Left kidney (tissue), 2 donors: ENCODE results near the gene MAP10. TPM values are rescaled to one million over a fixed set of nuclear protein-coding genes. Genes with fewer than 3 reads are reported as not detected.

Experiments
- DNase-seq: peaks from one replicate; pipeline ENCODE4 v3.0.0-alpha.2; 2013
- polyA plus RNA-seq: library from polyadenylated mRNA; unstranded; fragments of 120-200 nt; gene quantifications from one replicate; pipeline ENCODE4 v1.2.1, GENCODE V29; 2013; ENCODE audit not compliant: insufficient read length

MAP10 gene
- polyA plus RNA-seq, 1 donor = 6.8 TPM

- DNase-seq = no peak
These were observed 9.6 kb upstream of the MAP10 start for GRCh38 chr1:232795497-232796053.

- no peak for DNase-seq
These were observed 7.2 kb upstream of the MAP10 start for GRCh38 chr1:232797856-232798510.

- DNase-seq = no peak
These were observed 6.3 kb upstream of the MAP10 start for GRCh38 chr1:232798920-232799319.

- no peak for DNase-seq
These were observed 932 bp downstream of the MAP10 start for GRCh38 chr1:232806186-232806510.

GRCh38 chr1:232810856-232811255 lies 5.6 kb downstream of the MAP10 start:
- no peak for DNase-seq

GRCh38 chr1:232812560-232812959 lies 7.3 kb downstream of the MAP10 start:
- no peak for DNase-seq

GRCh38 chr1:232813097-232813496 lies 7.9 kb downstream of the MAP10 start:
- DNase-seq = no peak

- DNase-seq = no peak
These were observed 8.5 kb downstream of the MAP10 start for GRCh38 chr1:232813760-232814159.

GRCh38 chr1:232816324-232816723 lies 11.1 kb downstream of the MAP10 start:
- no peak for DNase-seq

GRCh38 chr1:232818040-232818439 lies 12.8 kb downstream of the MAP10 start:
- no peak for DNase-seq

GRCh38 chr1:232820431-232820830 lies 15.2 kb downstream of the MAP10 start:
- no peak for DNase-seq

GRCh38 chr1:232822530-232822929 lies 17.3 kb downstream of the MAP10 start:
- no peak for DNase-seq

GRCh38 chr1:232826318-232826717 lies 21.1 kb downstream of the MAP10 start:
- DNase-seq = no peak

- DNase-seq = no peak
These were observed 25.4 kb downstream of the MAP10 start for GRCh38 chr1:232830661-232831060.

GRCh38 chr1:232831895-232832294 lies 26.7 kb downstream of the MAP10 start:
- DNase-seq = no peak

- no peak for DNase-seq
These were observed 28.9 kb downstream of the MAP10 start for GRCh38 chr1:232834066-232834465.

- no peak for DNase-seq
These were observed 29.9 kb downstream of the MAP10 start for GRCh38 chr1:232835166-232835565.

- DNase-seq = no peak
These were observed 31.9 kb downstream of the MAP10 start for GRCh38 chr1:232837087-232837486.

- no peak for DNase-seq
These were observed 36.8 kb downstream of the MAP10 start for GRCh38 chr1:232841823-232842565.

- no peak for DNase-seq
These were observed 39.6 kb downstream of the MAP10 start for GRCh38 chr1:232844791-232845190.

GRCh38 chr1:232845406-232845955 lies 40.3 kb downstream of the MAP10 start:
- no peak for DNase-seq

GRCh38 chr1:232851532-232851931 lies 46.3 kb downstream of the MAP10 start:
- DNase-seq = no peak
